ENCODE data around the gene ZNF543. TPM values are rescaled to one million over a fixed set of nuclear protein-coding genes. Genes with fewer than 3 reads are reported as not detected.

ZNF543 gene
- total and polyA plus RNA-seq, 2 of the 13 experiments (the other 11 are each of a cell fraction or from before 2014, with no cell fraction given) = 2.1 to 8.9 TPM

DNA sequence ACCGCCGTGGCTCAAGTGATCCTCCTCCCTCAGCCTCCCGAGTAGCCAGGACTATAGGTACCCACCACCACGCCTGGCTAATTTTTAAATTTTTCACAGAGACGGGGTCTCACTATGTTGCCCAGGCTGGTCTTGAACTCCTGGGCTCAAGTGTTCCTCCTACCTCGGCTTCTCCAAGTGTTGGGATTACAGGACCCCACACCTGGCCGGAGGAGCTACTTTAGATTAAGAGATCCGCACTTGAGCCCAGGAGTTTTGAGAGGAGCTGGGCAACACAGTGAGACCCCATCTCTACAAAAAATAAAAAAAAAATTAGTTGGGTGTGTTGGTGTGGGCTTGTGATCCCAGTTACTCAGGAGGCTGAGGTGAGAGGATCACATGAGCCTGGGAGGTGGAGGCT lies 49.0 kb upstream of the ZNF543 start:
- no peak for ATAC-seq
- POLR2A ChIA-PET = no interaction called here
- TF ChIP-seq ZNF550 (CRISPR knock-in tag; IDR thresholded peaks at IDR 0.05; ENCODE audit: borderline replicate concordance) (no peak), NR3C1 (CRISPR knock-in tag; IDR thresholded peaks at IDR 0.05) (no peak), ZNF572 (CRISPR knock-in tag; IDR thresholded peaks at IDR 0.05) (no peak), SMAD9 (CRISPR knock-in tag; IDR thresholded peaks at IDR 0.05) (no peak)
- TF ChIP-seq, protein P1, sequence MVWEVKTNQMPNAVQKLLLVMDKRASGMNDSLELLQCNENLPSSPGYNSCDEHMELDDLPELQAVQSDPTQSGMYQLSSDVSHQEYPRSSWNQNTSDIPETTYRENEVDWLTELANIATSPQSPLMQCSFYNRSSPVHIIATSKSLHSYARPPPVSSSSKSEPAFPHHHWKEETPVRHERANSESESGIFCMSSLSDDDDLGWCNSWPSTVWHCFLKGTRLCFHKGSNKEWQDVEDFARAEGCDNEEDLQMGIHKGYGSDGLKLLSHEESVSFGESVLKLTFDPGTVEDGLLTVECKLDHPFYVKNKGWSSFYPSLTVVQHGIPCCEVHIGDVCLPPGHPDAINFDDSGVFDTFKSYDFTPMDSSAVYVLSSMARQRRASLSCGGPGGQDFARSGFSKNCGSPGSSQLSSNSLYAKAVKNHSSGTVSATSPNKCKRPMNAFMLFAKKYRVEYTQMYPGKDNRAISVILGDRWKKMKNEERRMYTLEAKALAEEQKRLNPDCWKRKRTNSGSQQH (CRISPR knock-in tag; IDR thresholded peaks at IDR 0.05; ENCODE audit: low read depth) = no peak
- CTCF ChIA-PET (ENCODE audit: low intra/inter-chr PET ratio, low total read pairs) = no interaction called here
- H3K36me3 ChIP-seq (replicated peaks in 1 of 2; ENCODE audit: control insufficient read depth in 1 of 2, insufficient read depth in 2 of 2, low read length in 2 of 2) = 0 out of 5 replicates have a peak, but pooled peaks cover 0 to 3% of the 10 kb centered on the region in 2 experiments
- 99% methylated on average over 8 of the region's 8 CpGs for WGBS (ENCODE audit: low lambda C conversion rate)
- H3K4me3 ChIP-seq (replicated peaks in 1 of 3; ENCODE audit: insufficient read depth in 1 of 3, low read depth in 2 of 3, low read length in 3 of 3) = no peak overlapping the region
- H3K9ac ChIP-seq (ENCODE audit: insufficient read depth, low read depth, low read length) = no peak overlapping the region
- no peaks in the 10 kb centered on the region for H3K27me3 ChIP-seq (ENCODE audit: control insufficient read depth in 1 of 2, insufficient read depth in 2 of 2, low read length in 2 of 2)
- H3K27ac ChIP-seq (ENCODE audit: extremely low read length, insufficient read depth, low read length) = no peak overlapping the region
- H3K4me2 ChIP-seq (ENCODE audit: low read depth, low read length) = no peak overlapping the region
- H3K79me2 ChIP-seq (ENCODE audit: insufficient read depth, low read length) = no peaks in the 10 kb centered on the region
- no TSS peak for BruUV-seq (replicated peaks)
- intact Hi-C loops (cut with micrococcal nuclease; ENCODE audit: unreplicated experiment) = no loop called here
- in situ Hi-C loops (cut with HindIII; ENCODE audit: extremely low pct_ligation_motif_present, low pct_unique_long_range_greater_than_20kb) = no loop called here
- H2AFZ ChIP-seq (ENCODE audit: low read length) = no peak overlapping the region
- H3K9me3 ChIP-seq (ENCODE audit: low read length) = no peaks in the 10 kb centered on the region
- no peaks in the 10 kb centered on the region for H4K20me1 ChIP-seq (ENCODE audit: insufficient read depth, low read length)
- FAIRE-seq = no peak
- H3K4me1 ChIP-seq (ENCODE audit: insufficient read depth, low read length) = peaks cover 5% of the 10 kb centered on the region
- DNase-seq (ENCODE audit: low spot score) = no peak

DNA sequence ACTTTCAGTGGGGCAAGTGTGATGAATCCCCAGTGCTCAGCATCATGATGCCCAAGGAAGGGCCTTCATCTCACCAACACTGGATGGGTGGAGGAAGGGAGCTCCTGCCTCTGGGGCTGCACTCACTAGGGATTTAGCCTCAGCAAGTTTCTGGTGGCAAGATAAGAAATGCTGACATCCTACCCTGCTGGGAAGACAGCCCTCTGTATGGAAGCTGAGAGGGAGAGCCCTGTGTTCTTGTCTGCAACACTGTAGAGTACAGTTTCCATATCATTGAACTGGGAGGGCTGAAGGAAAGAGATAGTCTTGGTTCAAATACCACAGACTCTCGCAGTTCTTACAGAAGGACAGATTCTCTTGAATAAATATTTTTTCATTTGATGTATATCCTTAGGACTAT lies 47.3 kb upstream of the ZNF543 start:
- ATAC-seq = no peak
- no peak for FAIRE-seq
- no TSS peak for BruUV-seq (replicated peaks)
- H3K9ac ChIP-seq (ENCODE audit: insufficient read depth, low read depth, low read length) = no peak overlapping the region
- H3K27me3 ChIP-seq (ENCODE audit: control insufficient read depth in 1 of 2, insufficient read depth in 2 of 2, low read length in 2 of 2) = no peaks in the 10 kb centered on the region
- H3K27ac ChIP-seq (ENCODE audit: extremely low read length, insufficient read depth, low read length) = no peak overlapping the region
- no peak overlapping the region for H3K4me2 ChIP-seq (ENCODE audit: low read depth, low read length)
- H3K9me3 ChIP-seq (ENCODE audit: low read length) = no peaks in the 10 kb centered on the region
- H4K20me1 ChIP-seq (ENCODE audit: insufficient read depth, low read length) = no peaks in the 10 kb centered on the region
- intact Hi-C loops (cut with micrococcal nuclease; ENCODE audit: unreplicated experiment) (no loop called here), in situ Hi-C loops (cut with HindIII; ENCODE audit: extremely low pct_ligation_motif_present, low pct_unique_long_range_greater_than_20kb) (no loop called here)
- 50% methylated on average over 1 of the region's 1 CpG for WGBS (ENCODE audit: low lambda C conversion rate)
- H3K4me1 ChIP-seq (ENCODE audit: insufficient read depth, low read length) = peaks cover 20% of the 10 kb centered on the region
- no peak overlapping the region for H2AFZ ChIP-seq (ENCODE audit: low read length)
- POLR2A ChIA-PET = no interaction called here
- no peak overlapping the region for H3K4me3 ChIP-seq (replicated peaks in 1 of 3; ENCODE audit: insufficient read depth in 1 of 3, low read depth in 2 of 3, low read length in 3 of 3)
- CTCF ChIA-PET (ENCODE audit: low intra/inter-chr PET ratio, low total read pairs) = no interaction called here
- no peak for DNase-seq (ENCODE audit: low spot score)
- H3K36me3 ChIP-seq (replicated peaks in 1 of 2; ENCODE audit: control insufficient read depth in 1 of 2, insufficient read depth in 2 of 2, low read length in 2 of 2) = 0 out of 5 replicates have a peak, but pooled peaks cover 0 to 3% of the 10 kb centered on the region in 2 experiments
- no peaks in the 10 kb centered on the region for H3K79me2 ChIP-seq (ENCODE audit: insufficient read depth, low read length)
- TF ChIP-seq, protein P2, sequence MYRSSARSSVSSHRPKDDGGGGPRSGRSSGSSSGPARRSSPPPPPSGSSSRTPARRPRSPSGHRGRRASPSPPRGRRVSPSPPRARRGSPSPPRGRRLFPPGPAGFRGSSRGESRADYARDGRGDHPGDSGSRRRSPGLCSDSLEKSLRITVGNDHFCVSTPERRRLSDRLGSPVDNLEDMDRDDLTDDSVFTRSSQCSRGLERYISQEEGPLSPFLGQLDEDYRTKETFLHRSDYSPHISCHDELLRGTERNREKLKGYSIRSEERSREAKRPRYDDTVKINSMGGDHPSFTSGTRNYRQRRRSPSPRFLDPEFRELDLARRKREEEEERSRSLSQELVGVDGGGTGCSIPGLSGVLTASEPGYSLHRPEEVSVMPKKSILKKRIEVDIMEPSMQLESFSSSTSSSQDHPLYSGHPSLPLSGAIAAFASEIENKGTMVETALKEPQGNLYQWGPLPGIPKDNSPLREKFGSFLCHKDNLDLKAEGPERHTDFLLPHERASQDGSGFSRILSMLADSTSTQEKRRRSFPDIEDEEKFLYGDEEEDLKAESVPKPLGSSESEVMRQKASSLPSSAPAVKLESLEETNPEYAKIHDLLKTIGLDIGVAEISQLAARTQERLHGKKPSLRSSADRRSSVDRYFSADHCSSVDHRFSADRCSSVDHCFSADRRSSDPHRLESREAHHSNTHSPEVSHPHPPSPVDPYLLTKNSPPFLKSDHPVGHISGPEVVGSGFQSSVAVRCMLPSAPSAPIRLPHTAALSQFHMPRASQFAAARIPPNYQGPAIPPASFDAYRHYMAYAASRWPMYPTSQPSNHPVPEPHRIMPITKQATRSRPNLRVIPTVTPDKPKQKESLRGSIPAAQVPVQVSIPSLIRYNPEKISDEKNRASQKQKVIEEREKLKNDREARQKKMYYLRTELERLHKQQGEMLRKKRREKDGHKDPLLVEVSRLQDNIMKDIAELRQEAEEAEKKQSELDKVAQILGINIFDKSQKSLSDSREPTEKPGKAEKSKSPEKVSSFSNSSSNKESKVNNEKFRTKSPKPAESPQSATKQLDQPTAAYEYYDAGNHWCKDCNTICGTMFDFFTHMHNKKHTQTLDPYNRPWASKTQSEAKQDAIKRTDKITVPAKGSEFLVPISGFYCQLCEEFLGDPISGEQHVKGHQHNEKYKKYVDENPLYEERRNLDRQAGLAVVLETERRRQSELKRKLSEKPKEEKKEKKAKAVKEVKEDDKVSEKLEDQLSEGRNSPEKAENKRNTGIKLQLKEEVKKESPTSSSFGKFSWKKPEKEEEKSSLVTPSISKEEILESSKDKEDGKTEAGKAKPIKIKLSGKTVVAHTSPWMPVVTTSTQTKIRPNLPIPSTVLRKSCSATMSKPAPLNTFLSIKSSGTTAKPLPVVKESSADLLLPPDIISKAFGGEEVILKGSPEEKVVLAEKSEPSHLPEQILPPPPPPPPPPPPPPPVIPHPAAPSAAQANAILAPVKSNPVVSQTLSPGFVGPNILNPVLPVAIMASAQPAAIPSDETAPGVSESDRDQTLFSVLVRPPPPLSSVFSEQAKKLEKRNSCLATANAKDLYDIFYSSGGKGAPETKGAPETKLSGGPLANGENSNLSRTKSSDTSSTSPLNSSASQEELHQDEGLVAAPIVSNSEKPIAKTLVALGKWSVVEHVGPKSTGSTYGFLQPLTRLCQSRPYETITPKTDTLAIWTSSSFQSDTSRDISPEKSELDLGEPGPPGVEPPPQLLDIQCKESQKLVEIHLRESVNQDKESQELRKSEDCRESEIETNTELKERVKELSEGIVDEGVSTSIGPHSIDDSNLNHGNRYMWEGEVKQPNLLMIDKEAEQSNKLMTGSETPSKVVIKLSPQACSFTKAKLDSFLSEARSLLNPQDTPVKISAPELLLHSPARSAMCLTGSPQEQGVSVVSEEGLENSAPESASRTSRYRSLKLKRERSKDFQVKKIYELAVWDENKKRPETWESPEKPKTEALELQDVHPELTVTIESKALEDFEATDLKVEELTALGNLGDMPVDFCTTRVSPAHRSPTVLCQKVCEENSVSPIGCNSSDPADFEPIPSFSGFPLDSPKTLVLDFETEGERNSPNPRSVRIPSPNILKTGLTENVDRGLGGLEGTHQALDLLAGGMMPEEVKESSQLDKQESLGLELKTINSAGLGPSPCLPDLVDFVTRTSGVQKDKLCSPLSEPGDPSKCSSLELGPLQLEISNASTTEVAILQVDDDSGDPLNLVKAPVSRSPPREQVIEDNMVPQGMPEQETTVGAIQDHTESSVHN (CRISPR knock-in tag; IDR thresholded peaks at IDR 0.05) = no peak
- no peak for TF ChIP-seq ATF7-NPFF (CRISPR knock-in tag; IDR thresholded peaks at IDR 0.05; ENCODE audit: low read depth)
